NCI-H510A (cell line): ENCODE data around the gene HACL1.

Experiments used
- DNase-seq: peaks from one replicate; lab custom pipeline; 2025; lab: John Stamatoyannopoulos, UW

HACL1 gene

GRCh38 chr3:15601399-15602145 lies at the start of gene HACL1, which contains the start of gene BTD:
Gene HACL1 (minus strand): TSS chr3:15601569. CDS start chr3:15601463, 106 bp downstream.
Gene BTD (plus strand): TSS chr3:15601745. CDS start chr3:15635440, 33,695 bp downstream.
- no peak for DNase-seq

GRCh38 chr3:15649858-15650257 lies 48.5 kb upstream of the HACL1 start:
- DNase-seq = no peak

GRCh38 chr3:15649341-15649740 lies 48.0 kb upstream of the HACL1 start:
- DNase-seq = no peak

GRCh38 chr3:15647611-15648167 lies 46.3 kb upstream of the HACL1 start:
- DNase-seq = no peak

- DNase-seq = no peak
Observed at GRCh38 chr3:15646851-15647511, 45.6 kb upstream of the HACL1 start.

- no peak for DNase-seq
Observed at GRCh38 chr3:15645740-15646501, 44.6 kb upstream of the HACL1 start.

- no peak for DNase-seq
Observed at GRCh38 chr3:15645246-15645645, 43.9 kb upstream of the HACL1 start.

- DNase-seq = no peak
Observed at GRCh38 chr3:15638891-15639262, 37.5 kb upstream of the HACL1 start.

GRCh38 chr3:15638193-15638890 lies 37.0 kb upstream of the HACL1 start:
- no peak for DNase-seq

GRCh38 chr3:15637131-15637951 lies 36.0 kb upstream of the HACL1 start:
- no peak for DNase-seq

- no peak for DNase-seq
Observed at GRCh38 chr3:15636028-15636709, 34.8 kb upstream of the HACL1 start.

GRCh38 chr3:15635121-15635661 lies 33.8 kb upstream of the HACL1 start:
- no peak for DNase-seq

- no peak for DNase-seq
Observed at GRCh38 chr3:15634671-15635070, 33.3 kb upstream of the HACL1 start.

- DNase-seq = no peak
Observed at GRCh38 chr3:15633766-15634598, 32.6 kb upstream of the HACL1 start.

GRCh38 chr3:15633159-15633558 lies 31.8 kb upstream of the HACL1 start:
- DNase-seq = no peak

GRCh38 chr3:15632212-15632580 lies 30.8 kb upstream of the HACL1 start:
- DNase-seq = no peak

- no peak for DNase-seq
Observed at GRCh38 chr3:15631426-15632211, 30.2 kb upstream of the HACL1 start.

- DNase-seq = no peak
Observed at GRCh38 chr3:15630646-15631350, 29.4 kb upstream of the HACL1 start.
